ENCODE results near the gene ODAD3.
A peak's percentile ranks its signal among the peaks of the same experiment; 100 is the strongest.
"Not testable (repeated sequence)": the region's sequence is repeated elsewhere in the genome, so short reads cannot be mapped to it uniquely, and the experiment has no call there.

ODAD3 gene

GRCh38 chr19:11382898-11383705 is 51.8 kb downstream of the ODAD3 start:
- peak overlapping the region; percentile 37 for H3K4me3 ChIP-seq (ENCODE audit: low read depth, low read length)
- peak; percentile 16 for DNase-seq (ENCODE audit: low read depth)
- peak; percentile 81 for TF ChIP-seq CTCF (conservative IDR thresholded peaks at IDR 0.05; ENCODE audit: low read depth, low read length)

DNA sequence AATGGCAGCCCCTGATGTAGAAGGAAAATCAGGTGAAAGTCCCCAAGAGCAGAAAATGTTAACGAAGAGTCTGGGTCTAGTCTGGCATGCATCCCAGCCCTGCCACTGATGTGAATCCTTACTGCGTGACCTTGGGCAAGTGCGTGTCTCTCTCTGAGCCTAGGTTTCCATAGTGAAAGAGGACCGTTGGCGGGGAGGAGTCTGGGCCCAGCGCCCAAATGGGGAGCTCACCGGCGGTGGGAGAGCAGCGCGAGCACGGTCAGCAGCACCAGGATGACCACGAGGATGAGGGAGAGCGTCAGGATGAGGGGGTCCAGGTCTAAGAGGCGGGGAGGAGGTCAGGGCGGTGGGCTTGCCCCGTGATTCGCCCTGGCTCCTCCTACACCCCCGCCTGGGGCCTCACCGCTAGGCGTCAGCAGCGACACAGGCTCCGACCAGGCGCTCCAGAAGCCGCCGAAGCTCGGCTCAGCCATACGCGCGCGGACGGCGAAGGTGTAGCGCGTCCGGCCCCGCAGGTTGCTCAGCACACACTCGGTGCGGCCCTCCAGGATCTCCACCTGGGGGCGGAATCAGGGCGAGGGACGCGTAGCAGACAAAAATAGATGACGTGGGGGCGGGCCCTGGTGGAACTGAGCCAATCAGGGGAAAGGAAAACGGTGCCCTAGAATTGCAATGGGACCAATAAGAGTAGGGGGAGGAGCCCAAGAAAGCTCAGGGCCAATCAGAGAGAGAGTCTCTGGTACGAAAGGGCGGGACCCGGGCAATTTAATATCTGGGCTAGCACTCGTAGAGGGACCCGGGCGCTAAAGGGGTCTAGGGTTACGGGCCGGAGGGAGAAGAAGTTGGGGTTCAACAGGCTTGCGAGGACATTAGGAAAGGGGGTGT is 54.0 kb downstream of the ODAD3 start:
- DNase-seq (ENCODE audit: low read depth), result peak; percentile 96
- peak overlapping the region; percentile 78 for H3K4me3 ChIP-seq (ENCODE audit: low read depth, low read length)
- peak; percentile 76 for TF ChIP-seq CTCF (conservative IDR thresholded peaks at IDR 0.05; ENCODE audit: low read depth, low read length)

GRCh38 chr19:11379857-11380350 is 55.0 kb downstream of the ODAD3 start:
- no peak overlapping the region for H3K4me3 ChIP-seq (ENCODE audit: low read depth, low read length)
- no peak for DNase-seq (ENCODE audit: low read depth)
- no peak for TF ChIP-seq CTCF (conservative IDR thresholded peaks at IDR 0.05; ENCODE audit: low read depth, low read length)

GRCh38 chr19:11379269-11379845 is 55.6 kb downstream of the ODAD3 start:
- H3K4me3 ChIP-seq (ENCODE audit: low read depth, low read length); DNase-seq (ENCODE audit: low read depth): not testable (repeated sequence)

DNA sequence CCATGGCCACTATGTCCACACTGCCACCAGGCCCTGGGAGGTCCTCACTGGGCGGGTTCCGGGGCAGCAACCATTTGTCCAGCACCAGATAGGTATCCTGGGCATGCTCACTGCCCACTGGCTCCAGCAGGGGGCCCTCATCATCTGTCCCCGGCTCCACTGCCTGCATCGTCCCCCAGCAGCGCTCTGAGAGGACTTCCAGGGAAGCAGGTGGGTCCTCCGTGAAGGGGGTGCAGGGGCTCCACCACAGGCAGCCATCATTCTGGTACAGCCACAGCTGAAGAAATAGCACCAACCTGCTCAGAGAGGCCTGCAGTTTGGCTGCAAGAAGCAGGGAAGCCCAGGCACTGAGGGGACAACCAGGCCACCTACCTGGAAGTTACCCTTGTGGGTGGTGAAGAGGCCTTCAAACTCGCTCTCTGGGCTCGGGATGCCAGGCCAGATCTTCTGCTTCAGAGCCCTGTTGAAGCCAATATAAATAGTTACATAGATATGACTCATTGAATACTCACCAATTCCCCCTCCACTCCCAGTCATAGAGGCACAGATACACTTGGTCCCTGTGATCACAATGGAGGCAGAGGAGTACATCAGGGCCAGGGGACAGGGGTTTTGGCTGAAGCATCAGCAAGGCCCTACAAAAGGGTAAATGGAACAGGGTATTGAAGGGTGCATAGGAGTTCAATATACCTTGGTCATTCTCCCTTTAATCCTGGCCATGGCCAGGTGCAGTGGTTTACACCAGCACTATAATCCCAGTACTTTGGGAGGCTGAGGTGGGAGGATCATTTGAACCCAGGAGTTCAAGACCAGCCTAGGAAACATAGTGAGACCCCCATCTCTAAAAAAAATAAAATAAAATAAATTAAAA is 56.4 kb downstream of the ODAD3 start:
- TF ChIP-seq CTCF (conservative IDR thresholded peaks at IDR 0.05; ENCODE audit: low read depth, low read length), result peak; percentile 75
- peak; percentile 57 for DNase-seq (ENCODE audit: low read depth)
- H3K4me3 ChIP-seq (ENCODE audit: low read depth, low read length), result no peak overlapping the region

- DNase-seq (ENCODE audit: low read depth), result peak; percentile 32
- no peak for TF ChIP-seq CTCF (conservative IDR thresholded peaks at IDR 0.05; ENCODE audit: low read depth, low read length)
- H3K4me3 ChIP-seq (ENCODE audit: low read depth, low read length), result no peak overlapping the region
Observed at GRCh38 chr19:11377756-11378155, 57.2 kb downstream of the ODAD3 start.

Data from choroid plexus epithelial cell (primary cell).